NB4 (cell line): Measurements from ENCODE around the gene AIG1.

Source experiments
- MAX ChIP-seq: IDR thresholded peaks from 2 replicates; pipeline ENCODE4 v1.6.1; 2011; ENCODE audit warnings: low read depth, low read length
- TF ChIP-seq, protein P1 (sequence below): IDR thresholded peaks from one replicate; pipeline ENCODE4 v1.5.1; 2012; ENCODE audit warnings: low read depth, low read length

DNA sequence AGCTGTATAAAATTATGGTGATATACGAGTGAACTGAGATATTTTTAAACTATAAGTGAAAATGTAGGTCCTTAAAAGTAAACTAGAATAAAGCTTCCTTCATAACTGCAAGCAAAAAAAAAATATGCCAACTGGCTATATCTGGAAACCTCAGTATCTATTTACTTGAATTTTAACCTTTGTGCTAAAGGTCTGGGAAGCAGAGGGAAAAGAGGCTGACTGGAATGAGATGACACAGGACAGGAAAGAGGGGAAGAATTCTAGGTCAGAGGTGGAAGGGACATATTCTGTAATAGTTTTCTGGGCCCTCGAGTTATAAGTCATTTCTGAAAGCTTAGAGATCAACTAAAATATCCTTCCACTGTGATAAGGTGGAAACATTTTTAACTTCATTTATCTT lies 46.8 kb downstream of the AIG1 start:
- TF ChIP-seq, protein P1, sequence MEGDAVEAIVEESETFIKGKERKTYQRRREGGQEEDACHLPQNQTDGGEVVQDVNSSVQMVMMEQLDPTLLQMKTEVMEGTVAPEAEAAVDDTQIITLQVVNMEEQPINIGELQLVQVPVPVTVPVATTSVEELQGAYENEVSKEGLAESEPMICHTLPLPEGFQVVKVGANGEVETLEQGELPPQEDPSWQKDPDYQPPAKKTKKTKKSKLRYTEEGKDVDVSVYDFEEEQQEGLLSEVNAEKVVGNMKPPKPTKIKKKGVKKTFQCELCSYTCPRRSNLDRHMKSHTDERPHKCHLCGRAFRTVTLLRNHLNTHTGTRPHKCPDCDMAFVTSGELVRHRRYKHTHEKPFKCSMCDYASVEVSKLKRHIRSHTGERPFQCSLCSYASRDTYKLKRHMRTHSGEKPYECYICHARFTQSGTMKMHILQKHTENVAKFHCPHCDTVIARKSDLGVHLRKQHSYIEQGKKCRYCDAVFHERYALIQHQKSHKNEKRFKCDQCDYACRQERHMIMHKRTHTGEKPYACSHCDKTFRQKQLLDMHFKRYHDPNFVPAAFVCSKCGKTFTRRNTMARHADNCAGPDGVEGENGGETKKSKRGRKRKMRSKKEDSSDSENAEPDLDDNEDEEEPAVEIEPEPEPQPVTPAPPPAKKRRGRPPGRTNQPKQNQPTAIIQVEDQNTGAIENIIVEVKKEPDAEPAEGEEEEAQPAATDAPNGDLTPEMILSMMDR: no peak
- TF ChIP-seq MAX: no peak
